ENCODE results near the gene MRPL42.
"Not testable (repeated sequence)": the region's sequence is repeated elsewhere in the genome, so short reads cannot be mapped to it uniquely, and the experiment has no call there.

The MRPL42 gene

DNA sequence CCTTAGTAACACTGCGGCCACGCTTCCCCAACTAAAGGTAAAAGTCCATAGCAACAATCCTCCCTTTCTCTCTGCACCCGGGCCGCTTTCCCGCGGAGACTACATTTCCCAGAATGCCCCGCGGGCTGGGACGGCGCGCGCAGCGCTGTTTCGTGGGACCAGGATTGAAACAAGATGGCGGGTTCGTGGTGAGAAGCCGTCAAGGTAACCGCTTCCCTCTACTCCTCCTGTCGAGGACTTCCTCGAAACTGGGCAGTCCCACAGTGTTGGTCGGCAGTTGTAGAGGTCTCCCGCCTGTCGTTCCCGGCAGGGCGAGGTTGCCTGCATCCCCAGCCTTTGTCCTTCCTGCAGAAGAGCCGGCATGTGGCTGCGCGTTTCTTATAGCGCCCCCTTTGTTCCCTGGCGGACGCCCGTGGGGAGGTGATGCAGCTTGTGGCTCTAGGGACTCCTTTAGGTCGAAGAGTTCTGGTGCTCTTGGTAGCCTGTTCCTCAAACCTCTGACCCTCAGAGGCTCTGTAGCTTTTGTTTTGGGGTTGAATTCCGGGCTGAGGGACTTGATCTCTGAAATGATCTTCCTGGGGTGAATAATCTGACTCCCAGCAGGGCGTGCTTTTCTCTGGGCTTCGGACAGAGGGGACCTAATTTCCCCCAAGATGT is at the start of gene MRPL42:
MRPL42 (plus strand) TSS at position 164 of the 657 bp plus-strand sequence. CDS start 1,772 bp downstream, outside the sequence.
- DNase-seq = peak; percentile 84

DNA sequence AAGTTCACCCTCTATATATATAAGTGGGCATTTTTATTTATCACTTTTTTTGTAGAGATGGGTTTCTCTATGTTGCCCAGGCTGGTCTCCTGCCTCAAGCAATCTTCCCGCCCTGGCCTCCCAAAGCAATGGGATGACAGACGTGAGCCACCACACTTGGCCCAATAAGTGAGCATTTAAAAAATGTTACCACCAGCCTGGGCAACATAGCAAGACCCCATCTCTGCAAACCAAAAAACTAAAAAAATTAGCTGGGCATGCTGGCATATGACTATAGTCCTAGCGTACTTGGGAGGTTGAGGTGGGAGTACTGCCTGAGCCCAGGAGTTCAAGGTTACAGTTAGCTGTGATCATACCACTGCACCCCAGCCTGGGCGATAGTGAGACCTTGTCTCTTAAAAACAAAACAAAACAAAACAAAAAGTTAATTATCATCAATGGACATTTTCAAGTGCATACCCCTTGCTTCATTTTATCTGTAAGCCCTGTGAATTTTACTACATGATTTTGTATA is 49.3 kb upstream of the MRPL42 start:
- no peak for DNase-seq

- DNase-seq = peak; percentile 69
These were observed 47.8 kb upstream of the MRPL42 start for GRCh38 chr12:93419388-93420034.

DNA sequence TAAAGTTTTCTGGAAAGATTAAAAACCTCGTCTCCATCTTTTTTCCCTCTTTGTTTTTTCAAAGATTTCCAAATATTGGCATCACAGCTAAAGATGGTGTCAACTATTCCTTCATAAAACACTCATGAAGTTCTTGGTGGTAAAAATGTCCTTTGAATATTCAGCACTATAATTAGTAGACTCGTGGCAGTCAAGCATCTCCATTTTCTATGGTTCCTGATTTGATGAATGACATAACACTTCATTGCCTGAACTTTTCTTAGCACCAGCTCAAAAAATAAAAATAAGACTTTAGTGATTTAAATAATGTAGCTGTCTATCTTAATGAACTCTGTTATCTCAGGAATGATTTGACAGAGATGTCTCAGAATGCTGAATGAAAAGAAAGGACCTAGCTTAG is 45.3 kb upstream of the MRPL42 start:
- DNase-seq = no peak

GRCh38 chr12:93425736-93426411 is 41.4 kb upstream of the MRPL42 start:
- DNase-seq = no peak

DNA sequence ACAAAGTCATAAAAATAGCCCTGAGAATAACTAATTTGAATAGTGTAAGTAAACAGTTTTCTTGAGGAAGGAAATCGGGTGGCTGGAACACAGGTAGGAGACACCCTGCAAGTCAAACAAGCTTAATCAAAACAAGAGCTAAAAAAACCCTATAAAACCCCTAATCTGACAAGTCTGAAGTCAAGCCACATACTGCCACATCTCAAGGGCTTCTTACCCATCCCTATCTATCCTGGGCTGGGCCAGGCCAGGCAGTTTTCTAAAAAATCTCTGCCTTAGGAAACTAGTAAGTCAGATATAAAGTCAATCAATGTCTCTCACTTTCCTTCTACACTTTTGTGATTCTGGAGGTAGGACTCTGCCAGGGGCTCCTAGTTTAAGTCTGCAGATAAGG is 40.9 kb upstream of the MRPL42 start:
- DNase-seq = no peak

DNA sequence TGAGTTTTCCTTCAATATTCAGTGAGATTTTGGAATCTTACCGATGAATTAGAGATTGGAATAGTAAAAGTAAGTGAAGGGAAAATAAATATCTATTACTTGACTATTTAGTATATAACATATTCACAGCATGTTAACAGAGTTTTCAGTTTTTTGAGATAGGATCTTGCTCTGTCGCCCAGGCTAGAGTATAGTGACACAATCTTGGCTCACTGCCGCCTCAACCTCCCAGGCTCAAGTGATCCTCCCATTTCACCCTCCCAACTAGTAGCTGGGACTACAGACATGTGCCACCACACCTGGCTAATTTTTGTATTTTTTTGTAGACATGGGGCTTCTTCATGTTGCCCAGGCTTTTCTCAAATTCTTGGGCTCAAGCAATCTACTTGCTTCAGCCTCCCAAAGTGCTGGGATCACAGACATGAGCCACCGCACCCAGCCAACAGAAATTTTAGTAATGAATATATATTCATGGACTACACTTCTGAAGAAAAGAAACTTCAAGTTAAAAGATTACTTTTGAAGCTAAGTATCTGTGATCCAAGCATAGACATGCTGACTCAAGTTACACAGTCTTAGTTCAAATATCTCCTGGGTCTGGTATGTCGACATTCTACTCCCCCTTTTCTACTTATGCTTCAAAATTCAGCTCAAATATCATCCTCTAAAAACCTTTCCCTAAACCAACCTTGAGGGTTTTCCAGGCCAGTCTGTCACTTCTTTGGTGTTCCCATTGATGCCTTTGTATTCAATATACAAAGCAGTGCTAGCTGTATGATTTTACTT is 39.3 kb upstream of the MRPL42 start:
- DNase-seq = no peak

DNA sequence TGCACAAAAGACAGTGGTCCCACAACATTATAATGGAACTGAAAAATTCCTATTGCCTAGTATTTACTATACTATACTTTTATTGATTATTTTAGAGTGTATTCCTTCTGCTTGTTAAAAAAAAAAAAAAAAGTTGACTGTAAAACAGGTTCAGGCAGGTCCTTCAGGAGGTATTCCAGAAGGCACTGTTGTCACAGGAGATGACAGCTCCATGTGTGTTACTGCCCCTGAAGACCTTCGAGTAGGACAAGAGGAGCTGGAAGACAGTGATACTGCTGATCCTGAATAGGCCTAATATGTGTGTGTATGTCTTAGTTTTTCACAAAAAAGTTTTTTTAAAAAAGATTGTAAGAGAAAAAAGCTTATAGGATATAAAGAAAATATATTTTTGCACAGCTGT is 37.9 kb upstream of the MRPL42 start:
- DNase-seq = no peak

DNA sequence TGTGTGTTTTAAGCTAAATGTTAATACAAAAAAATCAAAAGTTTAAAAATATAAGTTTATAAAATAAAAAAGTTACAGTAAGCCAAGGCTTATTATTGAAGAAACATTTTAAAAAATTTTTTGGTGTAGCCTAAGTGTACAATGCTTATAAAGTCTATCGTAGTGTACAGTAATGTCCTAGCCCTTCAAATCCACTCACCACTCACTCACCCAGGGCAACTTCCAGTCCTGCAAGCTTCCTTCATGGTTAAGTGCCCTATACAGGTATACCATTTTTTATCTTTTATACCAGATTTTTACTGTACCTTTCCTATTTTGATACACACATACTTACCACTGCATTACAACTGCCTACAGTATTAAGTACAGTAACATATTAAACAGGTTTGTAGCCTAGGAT is 37.5 kb upstream of the MRPL42 start:
- DNase-seq = no peak

DNA sequence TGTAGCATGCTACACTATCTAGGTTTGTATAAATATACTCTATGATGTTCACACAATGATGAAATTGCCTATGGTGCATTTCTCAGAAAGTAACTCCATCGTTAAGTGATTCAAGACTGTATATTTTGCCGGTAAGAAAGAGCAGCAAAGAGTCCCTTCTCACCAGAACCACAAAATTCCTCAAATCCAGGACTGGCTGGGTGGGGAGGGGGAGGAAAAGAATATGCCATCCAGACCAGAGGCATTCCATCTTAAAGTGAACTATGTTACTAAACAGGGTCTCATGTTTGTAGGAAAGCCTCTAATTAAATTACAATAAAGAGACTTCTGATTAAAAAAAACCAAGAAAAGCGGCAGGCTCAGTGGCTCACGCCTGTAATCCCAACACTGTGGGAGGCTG is 37.0 kb upstream of the MRPL42 start:
- DNase-seq = no peak

DNA sequence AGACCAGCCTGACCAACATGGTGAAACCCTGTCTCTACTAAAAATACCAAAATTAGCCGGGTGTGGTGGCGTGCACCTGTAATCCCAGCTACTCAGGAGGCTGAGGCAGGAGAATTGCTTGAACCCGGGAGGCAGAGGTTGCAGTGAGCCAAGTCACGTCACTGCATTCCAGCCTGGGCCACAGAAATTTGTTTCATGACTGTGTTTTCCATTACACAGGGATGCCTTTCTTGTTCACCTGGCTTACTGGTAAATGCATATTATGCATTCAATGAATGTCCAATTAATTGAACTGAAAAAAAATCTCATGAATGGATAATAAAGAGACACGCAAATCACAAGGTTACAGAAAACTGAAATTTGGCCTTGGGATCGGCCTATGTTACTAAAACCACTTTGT is 35.3 kb upstream of the MRPL42 start:
- DNase-seq = not testable (repeated sequence)

DNA sequence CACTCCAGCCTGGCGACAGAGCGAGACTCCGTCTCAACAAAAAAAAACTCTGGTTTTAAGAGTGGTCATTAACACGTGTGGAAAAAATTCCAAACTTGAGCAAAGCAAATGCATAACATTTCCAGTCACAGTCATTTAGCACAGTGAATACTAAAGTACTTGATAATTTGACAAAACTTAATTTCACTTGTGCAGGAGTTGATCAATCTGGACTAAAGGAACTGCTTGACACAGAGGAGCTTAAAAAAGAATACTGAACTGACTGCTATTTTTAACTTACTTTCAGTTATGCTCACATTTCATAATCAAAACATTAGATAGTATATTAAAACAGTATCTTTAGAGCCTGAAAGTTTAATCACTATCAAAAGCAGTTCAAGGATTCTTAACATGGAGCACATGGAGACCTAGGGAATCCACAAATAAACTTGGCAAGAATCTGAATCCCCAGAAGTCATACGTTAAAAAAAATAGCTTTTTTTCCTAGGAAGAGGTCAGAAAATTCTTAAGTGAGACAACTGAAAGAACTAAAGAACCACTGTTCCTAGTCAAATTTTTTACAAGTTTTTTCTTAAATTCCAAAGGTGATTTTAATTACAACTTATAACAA is 33.0 kb upstream of the MRPL42 start:
- no peak for DNase-seq

DNA sequence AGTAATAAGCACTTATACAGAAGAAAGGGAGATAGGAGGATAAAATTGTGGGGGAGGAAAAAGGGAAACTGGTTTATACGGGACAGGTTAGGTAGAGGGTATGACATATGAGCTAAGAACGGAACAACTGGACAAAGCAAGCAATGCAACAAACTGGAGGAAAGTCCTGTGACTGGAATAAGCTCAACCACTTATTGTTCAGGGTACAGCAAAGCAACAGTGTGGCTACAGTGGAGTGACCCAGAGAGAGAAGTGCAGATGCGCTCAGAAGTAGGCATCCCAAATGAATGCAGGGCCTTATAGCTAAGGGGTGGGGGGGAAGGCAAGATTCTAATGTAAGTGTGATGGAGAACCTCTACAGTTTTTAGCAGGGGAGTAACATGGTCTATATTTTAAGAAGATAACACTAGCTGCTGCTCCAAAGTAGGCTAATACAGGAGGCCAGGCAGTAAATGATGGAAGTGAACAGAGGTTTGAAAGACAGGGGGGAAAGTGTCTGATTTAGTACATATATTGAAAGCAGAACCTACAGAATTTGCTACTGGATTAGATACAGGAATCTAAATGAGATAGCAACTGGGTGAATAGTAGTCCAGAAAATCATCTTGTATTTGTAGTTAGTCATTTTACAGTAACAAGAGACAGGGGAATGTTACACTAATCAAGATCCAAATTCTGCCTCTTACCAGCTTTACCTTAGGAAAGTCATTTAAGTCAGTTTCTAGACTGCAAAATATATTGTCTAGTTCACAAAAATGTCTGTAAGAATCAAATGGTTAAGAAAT is 28.9 kb upstream of the MRPL42 start:
- no peak for DNase-seq

DNA sequence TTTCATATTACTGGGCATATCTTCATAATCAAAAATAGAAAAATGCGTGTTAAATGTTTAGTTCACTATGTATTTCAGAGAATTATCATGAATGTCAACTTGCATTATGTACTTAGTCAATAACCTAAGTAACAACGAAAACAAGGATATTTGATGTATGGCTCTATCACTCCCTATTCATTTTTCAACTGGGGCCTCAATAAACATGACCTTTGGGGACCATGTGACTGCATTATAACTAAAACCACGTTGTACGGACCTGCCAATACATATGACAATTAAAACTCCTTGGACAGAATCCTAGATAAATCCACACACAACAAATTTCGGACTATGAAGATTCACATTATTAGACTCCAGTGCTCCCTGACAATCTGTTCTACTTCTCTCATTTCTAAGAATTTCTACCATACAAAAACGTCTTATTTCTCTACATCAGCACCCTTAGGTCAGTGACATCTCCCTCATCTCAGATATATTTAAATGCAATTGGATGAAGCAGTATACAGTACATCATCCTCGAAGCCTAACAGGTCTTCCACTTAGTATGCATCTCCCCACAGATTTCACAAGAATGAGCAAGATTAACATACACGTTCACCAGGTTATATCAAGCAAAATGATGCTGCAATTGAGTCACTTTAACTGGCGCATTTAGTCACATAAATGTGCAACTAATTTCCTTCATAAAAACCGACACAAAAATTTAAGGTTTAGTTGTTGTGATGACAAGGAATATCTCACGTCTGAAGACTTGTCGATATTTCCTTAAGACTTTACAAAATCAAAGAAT is 27.1 kb upstream of the MRPL42 start:
- DNase-seq = no peak

DNA sequence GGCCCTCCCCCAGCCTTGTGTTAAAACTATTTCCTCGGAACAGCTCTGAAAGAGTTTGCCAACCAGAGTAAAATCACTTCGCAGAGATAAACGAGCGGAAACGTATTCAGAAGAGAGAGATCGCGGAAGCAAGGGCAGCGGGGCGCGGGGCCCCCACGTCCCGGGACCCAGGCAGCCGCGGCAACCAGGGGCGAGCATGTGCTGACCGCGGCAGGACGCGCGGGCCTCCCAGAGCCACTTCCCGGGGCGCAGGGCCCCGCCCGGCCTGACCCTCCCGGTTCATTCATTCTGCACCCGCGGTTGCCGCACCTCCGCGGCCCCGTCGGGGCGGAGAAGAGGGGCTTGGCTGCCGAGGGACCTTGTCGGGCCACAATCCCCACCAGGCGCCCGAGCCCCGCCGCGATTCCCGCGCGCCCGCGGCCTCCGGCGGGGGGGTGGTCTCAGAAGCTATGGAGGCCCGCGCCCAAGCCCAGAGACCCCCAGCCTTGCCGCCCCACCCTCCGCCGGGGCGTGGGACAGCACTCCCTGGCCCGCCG is 26.2 kb upstream of the MRPL42 start:
- no peak for DNase-seq

DNA sequence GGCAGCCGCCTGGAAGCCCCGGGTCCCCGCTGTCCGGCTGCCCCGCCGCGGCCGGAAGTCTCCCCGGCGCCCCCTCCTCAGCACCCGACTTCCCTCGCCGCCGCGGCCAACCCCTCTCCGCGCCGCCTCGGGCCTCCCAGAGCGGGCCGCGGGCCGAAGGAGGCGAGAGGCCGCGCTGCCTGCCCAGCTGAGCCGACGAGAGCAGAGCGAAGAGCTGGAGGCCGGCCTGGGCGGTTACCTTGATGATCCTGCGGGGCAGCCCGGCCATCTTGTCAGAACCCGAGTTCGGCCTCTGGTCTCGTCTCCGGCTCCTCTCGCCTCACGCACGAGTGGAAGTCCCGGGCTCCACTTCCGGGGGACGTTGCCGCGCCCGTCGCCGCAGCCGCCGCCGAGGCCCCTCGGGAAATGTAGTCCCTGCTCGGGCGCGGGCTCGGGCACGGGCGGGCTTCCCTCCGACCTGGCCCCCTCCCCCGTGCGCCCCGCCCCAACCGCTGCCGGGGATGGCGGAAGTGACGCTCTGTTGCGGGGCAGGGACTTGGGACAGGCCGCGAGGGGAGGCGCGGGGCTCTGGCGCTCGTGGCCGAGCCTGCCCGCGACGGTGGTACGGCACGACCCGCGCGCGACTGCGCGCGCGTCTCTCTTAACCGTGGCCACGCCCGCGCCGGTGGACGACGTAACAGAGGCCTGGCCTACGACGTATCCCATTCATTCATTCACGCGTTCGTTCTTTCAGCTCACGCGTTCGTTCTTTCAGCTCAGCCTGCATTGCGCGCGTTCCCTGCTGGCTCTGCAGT is 25.5 kb upstream of the MRPL42 start, which contains the start of gene UBE2N:
UBE2N (minus strand) TSS at position 331 of the 794 bp plus-strand sequence; CDS start at position 268, 63 bp downstream.
- DNase-seq = peak; percentile 83

- DNase-seq = no peak
These were observed 24.6 kb upstream of the MRPL42 start for GRCh38 chr12:93442411-93443340.

GRCh38 chr12:93443576-93443975 is 23.7 kb upstream of the MRPL42 start:
- no peak for DNase-seq

Data from NCI-H510A treated with DMSO at 0.1 percent for 48 hours (cell line).